Subcutaneous abdominal adipose tissue (tissue), 5 donors: Measurements from ENCODE around the gene CASP1.
"Not testable (repeated sequence)": the region's sequence is repeated elsewhere in the genome, so short reads cannot be mapped to it uniquely, and the experiment has no call there.

Experiments used
- H3K27ac ChIP-seq: one replicate; pipeline ENCODE4 v1.7.0; 2013; ENCODE audit warnings: low read depth, mild to moderate bottlenecking, inconsistent platforms, low read length, moderate library complexity
- H3K27me3 ChIP-seq, 5 donors: one replicate each; pipeline ENCODE4 v1.7.0; 2013; ENCODE audit warnings: low read length in 5 of 5, inconsistent platforms in 1 of 5; ENCODE audit not compliant: control insufficient read depth in 5 of 5, insufficient read depth in 4 of 5
- H3K36me3 ChIP-seq, 5 donors: one replicate each; pipeline ENCODE4 v1.7.0; 2013; ENCODE audit warnings: low read length in 5 of 5; ENCODE audit not compliant: control insufficient read depth in 5 of 5, insufficient read depth in 5 of 5
- H3K4me1 ChIP-seq, 5 donors: one replicate each; pipeline ENCODE4 v1.7.0; 2013; ENCODE audit warnings: low read length in 5 of 5, mild to moderate bottlenecking in 3 of 5, moderate library complexity in 1 of 5; ENCODE audit not compliant: control insufficient read depth in 5 of 5, insufficient read depth in 5 of 5
- H3K4me3 ChIP-seq, 5 donors: one replicate each; pipeline ENCODE4 v1.7.0; 2013; ENCODE audit warnings: low read length in 5 of 5, low read depth in 1 of 5
- H3K9ac ChIP-seq, 5 donors: one replicate each; pipeline ENCODE4 v1.7.0; 2013; ENCODE audit warnings: low read length in 5 of 5, mild to moderate bottlenecking in 4 of 5, moderate library complexity in 3 of 5
- H3K9me3 ChIP-seq, 5 donors: one replicate each; pipeline ENCODE4 v1.7.0; 2013; ENCODE audit warnings: low read length in 5 of 5; ENCODE audit not compliant: control insufficient read depth in 5 of 5
- donor health status: healthy.
- donor health status: healthy.
- donor health status: healthy.
- donor health status: healthy.
- donor health status: healthy.

CASP1 gene

DNA sequence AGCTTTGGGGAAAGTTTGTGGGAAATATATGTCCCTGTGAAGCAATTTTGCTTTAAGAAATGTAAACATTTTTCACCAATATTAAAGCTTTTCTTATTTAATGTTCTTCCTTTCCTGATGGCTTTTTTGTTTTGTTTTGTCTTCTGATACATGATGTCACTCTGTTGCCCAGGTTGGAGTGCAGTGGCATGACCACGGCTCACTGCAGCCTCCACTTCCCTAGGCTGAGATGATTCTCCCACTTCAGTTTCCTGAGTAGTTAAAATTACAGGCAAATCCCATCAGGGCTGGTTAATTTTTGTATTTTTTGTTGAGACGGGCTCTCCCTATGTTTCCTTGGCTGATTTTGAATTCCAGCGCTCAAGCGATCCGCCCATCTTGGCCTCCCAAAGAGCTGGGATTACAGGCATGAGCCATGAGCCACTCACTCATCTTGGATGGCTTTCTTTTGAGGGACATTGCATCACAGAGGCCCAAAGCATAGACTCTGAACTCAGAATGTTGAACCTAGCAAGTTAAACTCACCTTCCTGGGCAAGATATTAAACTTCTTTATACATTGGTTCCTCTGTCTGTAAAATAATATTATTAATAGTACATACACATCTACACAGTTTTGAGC lies 10.8 kb upstream of the CASP1 start:
- Histone ChIP-seq H3K36me3 (peaks cover 0 to 5% (median 0%) of the 10 kb centered on the region in 5 donors), H3K4me1 (peaks cover 2 to 32% (median 28%) of the 10 kb centered on the region in 5 donors), H3K4me3 (peak overlapping the region; percentile 9 to 68 (median 64)), H3K9ac (peak overlapping the region in 2 of 5 donors; percentile 41 to 56), H3K9me3 (no peaks in the 10 kb centered on the region), H3K27ac (peak overlapping the region; percentile 70), H3K27me3 (no peaks in the 10 kb centered on the region)

DNA sequence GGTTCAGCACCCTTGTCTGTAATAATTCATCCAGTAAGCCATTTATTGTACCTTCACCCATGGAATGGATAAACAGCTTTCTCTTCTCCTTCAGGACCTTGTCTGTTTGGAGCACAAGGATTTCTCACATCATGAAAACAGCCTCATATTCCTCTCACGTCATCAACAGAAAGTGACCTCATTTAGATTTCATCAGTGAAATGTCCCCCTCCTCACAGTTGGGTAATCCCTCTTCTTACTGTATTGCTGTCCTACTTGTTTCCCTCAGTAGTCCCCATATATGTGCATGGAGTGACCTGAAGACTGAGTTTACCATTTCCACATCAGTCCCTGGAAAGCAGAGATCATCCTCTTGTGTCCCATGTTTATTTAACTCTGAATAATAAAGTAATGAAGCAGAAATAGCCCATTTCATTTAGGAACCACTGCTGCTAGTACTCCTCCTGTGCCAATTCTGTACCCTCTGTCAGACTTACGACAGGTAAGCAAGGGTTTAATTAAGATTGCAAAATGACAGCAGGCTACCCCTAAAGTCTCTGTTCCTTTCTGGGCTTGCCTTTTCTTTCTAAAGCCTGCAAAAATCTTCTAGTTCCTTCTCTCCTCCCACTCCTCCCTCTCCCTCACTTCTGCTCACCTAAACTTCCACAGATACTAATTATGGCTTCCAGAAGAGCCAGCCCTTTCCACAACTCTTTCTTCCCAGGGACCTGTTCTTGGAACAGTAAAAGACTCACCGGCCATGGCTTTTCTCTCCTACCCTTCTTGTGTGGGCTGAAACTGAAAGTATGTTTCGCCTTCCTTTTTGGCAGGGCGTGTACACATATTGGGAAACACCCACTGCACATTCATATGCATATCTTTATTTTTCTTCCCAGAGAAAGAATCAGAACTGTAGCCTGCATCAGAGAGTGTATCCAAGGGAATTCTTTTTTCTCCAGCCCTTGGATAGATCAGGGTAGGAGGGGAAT lies 9.9 kb upstream of the CASP1 start, which contains the start of gene CARD16:
Gene CARD16 (minus strand): TSS at position 779 of the 968 bp plus-strand sequence. CDS start 38 bp downstream, at position 741.
- H3K36me3 ChIP-seq, H3K9me3 ChIP-seq, H3K27me3 ChIP-seq: not testable (repeated sequence)
- Histone ChIP-seq H3K27ac (peak within 1 kb of the TSS; percentile 70), H3K4me1 (peaks cover 2 to 32% (median 28%) of the 10 kb centered on the region in 5 donors), H3K9ac (peak within 1 kb of the TSS; percentile 41 to 73 (median 56)), H3K4me3 (peak within 1 kb of the TSS; percentile 28 to 70 (median 68))

DNA sequence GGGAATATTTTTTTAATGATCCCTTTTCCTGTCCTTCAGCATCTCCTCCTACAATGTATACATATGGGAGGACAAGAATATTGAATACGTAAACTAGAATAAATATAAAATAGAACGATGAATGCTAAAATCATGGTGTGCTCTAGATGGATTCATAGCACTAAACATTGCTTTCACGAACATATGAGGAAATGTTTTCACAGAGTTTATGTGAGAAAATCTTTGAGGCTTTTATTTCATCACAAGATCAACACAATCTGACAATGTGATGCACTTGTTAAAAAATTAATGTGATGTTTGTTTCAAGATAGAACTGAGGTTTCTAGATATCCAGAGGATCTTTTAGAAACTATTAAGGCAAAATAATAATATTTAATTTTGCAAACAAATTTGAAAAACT lies 7.2 kb upstream of the CASP1 start:
- H3K9me3 ChIP-seq: peaks cover 0 to 2% (median 0%) of the 10 kb centered on the region in 5 donors
- H3K4me1 ChIP-seq: peaks cover 0 to 27% (median 24%) of the 10 kb centered on the region in 5 donors
- no peak overlapping the region for H3K27ac ChIP-seq
- H3K27me3 ChIP-seq: no peaks in the 10 kb centered on the region
- no peak overlapping the region for H3K9ac ChIP-seq
- no peak overlapping the region for H3K4me3 ChIP-seq
- H3K36me3 ChIP-seq: peaks cover 0 to 7% (median 0%) of the 10 kb centered on the region in 5 donors

DNA sequence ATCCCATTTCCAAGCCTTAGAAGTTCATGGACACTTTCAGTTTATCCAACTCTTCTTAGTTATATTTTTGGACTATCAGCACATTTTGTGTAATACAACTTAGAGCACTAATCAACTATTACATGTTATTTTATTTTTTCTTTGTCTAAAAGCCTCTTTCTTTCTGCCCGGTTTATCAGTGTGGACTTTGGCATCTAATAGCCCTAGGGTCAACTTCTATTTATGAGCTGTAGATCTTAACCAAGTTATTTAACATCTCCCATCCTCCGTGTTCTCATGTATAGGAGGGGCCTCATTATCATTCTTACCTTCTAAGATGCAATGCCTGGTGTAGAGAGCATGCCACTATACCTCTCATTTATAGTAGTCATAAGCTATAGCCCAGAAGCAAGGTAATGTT lies 5.8 kb upstream of the CASP1 start:
- Histone ChIP-seq H3K4me1 (peaks cover 0 to 18% (median 12%) of the 10 kb centered on the region in 5 donors), H3K27me3 (no peaks in the 10 kb centered on the region), H3K36me3 (peaks cover 0 to 7% (median 0%) of the 10 kb centered on the region in 5 donors), H3K4me3 (no peak overlapping the region), H3K9ac (no peak overlapping the region), H3K27ac (no peak overlapping the region), H3K9me3 (peaks cover 0 to 7% (median 0%) of the 10 kb centered on the region in 5 donors)

DNA sequence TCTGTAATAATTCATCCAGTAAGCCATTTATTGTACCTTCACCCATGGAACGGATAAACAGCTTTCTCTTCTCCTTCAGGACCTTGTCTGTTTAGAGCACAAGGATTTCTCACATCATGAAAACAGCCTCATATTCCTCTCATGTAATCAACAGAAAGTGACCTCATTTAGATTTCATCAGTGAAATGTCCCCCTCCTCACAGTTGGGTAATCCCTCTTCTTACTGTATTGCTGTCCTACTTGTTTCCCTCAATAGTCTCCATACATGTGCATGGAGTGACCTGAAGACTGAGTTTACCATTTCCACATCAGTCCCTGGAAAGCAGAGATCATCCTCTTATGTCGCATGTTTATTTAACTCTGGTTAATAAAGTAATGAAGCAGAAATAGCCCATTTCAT lies 556 bp downstream of the CASP1 start:
- H3K9ac ChIP-seq: peak overlapping the region; percentile 17 to 75 (median 68)
- peak overlapping the region; percentile 56 to 77 (median 69) for H3K4me3 ChIP-seq

DNA sequence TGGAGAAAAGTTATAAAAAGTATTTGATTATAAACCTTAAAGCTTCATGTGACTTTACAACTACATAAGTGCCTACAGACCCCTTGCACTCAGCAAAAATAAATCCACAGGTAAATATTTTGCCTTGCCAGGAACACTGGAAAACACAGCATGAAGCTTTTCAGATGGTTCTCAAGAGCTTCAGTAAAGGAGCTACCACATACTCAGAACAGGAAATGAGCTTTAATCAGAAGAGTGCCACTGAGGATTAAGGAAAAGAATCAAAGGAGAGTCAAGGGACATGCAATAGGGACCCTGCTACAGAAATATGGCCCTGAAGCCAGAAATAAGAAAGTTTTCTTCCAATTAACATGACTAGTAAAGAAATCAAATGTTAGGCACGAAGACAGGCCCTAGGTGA lies 1.2 kb downstream of the CASP1 start:
- Histone ChIP-seq H3K27ac (no peak overlapping the region), H3K27me3 (no peaks in the 10 kb centered on the region), H3K9me3 (peaks cover 0 to 7% (median 0%) of the 10 kb centered on the region in 5 donors), H3K9ac (peak overlapping the region in 1 of 5 donors; percentile 75), H3K36me3 (peaks cover 17 to 24% (median 23%) of the 10 kb centered on the region in 5 donors), H3K4me3 (peak overlapping the region; percentile 56 to 77 (median 69)), H3K4me1 (peaks cover 2 to 37% (median 25%) of the 10 kb centered on the region in 5 donors)

More for the DNA sequence above, 556 bp downstream of the CASP1 start:
- not testable (repeated sequence) for H3K27me3 ChIP-seq, H3K9me3 ChIP-seq
- Histone ChIP-seq H3K4me1 (peaks cover 2 to 37% (median 25%) of the 10 kb centered on the region in 5 donors), H3K27ac (peak overlapping the region; percentile 75), H3K36me3 (peaks cover 11 to 19% (median 17%) of the 10 kb centered on the region in 5 donors)

DNA sequence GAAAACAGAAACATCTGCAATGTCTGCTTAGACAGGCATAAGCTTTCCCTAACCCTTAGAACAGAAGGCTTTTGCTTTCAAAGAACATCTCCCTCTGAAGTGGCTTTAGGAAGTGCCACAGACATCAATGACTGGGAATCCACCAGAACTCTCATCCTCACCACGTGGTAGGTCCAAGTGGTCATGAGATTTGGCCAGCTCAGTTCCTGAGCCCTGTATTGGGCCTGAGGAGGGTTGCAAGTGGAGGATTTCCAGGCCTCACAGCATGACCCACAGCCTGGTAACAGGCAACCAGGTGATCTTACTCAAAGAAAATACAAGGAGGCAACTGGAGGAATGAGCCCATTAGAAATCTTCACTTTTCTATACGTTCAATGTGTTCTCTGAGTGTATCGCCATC lies 1.6 kb downstream of the CASP1 start:
- H3K4me1 ChIP-seq: peaks cover 2 to 37% (median 25%) of the 10 kb centered on the region in 5 donors
- peaks cover 0 to 7% (median 0%) of the 10 kb centered on the region in 5 donors for H3K9me3 ChIP-seq
- peaks cover 20 to 28% (median 25%) of the 10 kb centered on the region in 5 donors for H3K36me3 ChIP-seq
- H3K27ac ChIP-seq: no peak overlapping the region
- H3K27me3 ChIP-seq: no peaks in the 10 kb centered on the region
- H3K9ac ChIP-seq: no peak overlapping the region
- peak overlapping the region in 4 of 5 donors; percentile 3 to 58 (median 38) for H3K4me3 ChIP-seq

DNA sequence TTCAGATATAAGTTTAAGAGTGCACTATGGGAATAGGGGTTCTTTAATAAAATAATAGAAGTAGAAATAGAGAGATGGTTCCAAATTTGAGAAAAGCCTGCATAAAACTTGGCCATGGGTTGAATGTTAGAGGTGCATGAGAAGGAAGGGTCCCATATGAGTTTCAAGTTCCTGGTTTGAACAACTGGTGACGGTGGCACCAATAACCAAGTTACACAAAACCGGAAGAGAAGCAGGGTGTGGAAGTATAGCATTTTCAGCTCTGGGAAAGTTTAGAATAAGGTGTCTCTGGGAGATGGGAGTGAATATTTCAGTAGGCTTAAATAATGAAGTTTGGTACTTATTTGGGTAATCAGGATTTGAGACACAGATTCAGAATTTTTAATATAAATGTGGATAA lies 2.4 kb downstream of the CASP1 start:
- Histone ChIP-seq H3K27ac (no peak overlapping the region), H3K9ac (no peak overlapping the region), H3K9me3 (peaks cover 0 to 7% (median 0%) of the 10 kb centered on the region in 5 donors), H3K4me1 (peaks cover 2 to 37% (median 25%) of the 10 kb centered on the region in 5 donors), H3K27me3 (no peaks in the 10 kb centered on the region), H3K36me3 (peaks cover 25 to 32% (median 27%) of the 10 kb centered on the region in 5 donors), H3K4me3 (peak overlapping the region in 2 of 5 donors; percentile 17 to 56)

DNA sequence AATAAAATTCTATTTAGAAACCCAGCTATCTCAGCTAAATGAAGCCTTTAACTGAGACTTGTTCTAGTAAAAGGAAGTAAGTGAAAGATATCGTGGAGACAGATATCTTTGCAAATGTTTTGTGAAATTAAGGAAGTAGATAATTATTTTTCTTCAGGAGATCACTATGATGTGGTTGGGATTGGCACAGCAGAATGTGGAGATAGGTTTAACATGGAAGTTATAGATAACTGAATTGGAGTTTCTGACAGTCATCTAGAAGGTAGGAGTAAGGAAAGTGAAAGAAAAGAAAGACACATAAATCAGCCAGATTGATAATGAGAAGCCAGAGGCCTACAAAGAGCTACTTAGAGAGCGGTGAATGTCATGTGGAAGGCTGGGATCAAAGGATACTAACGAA lies 7.3 kb downstream of the CASP1 start:
- H3K27me3 ChIP-seq: no peaks in the 10 kb centered on the region
- H3K4me3 ChIP-seq: no peak overlapping the region
- peaks cover 0 to 6% (median 0%) of the 10 kb centered on the region in 5 donors for H3K4me1 ChIP-seq
- H3K36me3 ChIP-seq: peaks cover 36 to 46% (median 44%) of the 10 kb centered on the region in 5 donors
- no peak overlapping the region for H3K27ac ChIP-seq
- no peaks in the 10 kb centered on the region for H3K9me3 ChIP-seq
- H3K9ac ChIP-seq: no peak overlapping the region
